Loucy (cell line): ENCODE measurements around the gene NRG2.

Source experiments
- H2AFZ ChIP-seq: fragments of 200-600 bp; sonication (generic); 2 replicates; pipeline ENCODE4 v1.6.0; 2016; ENCODE audit warnings: antibody characterized with exemption, mild to moderate bottlenecking, low read length, moderate library complexity
- H3F3A ChIP-seq: fragments of 200-600 bp; 2 replicates; pipeline ENCODE4 v1.6.0; 2016; ENCODE audit warnings: antibody characterized with exemption, low read depth, mild to moderate bottlenecking
- H3K27me3 ChIP-seq: fragments of 200-600 bp; sonication (generic); 2 replicates; pipeline ENCODE4 v1.6.1; 2014; ENCODE audit warnings: low read length, mild to moderate bottlenecking; ENCODE audit not compliant: insufficient read depth, poor library complexity, severe bottlenecking
- H3K36me3 ChIP-seq: fragments of 200-600 bp; sonication (generic); 2 replicates; pipeline ENCODE4 v1.6.1; 2016; ENCODE audit warnings: low read length; ENCODE audit not compliant: insufficient read depth
- H3K4me1 ChIP-seq: fragments of 200-600 bp; sonication (generic); 2 replicates; pipeline ENCODE4 v1.5.1; 2014; ENCODE audit warnings: low read length, mild to moderate bottlenecking; ENCODE audit not compliant: insufficient read depth, poor library complexity, severe bottlenecking
- H3K4me2 ChIP-seq: fragments of 200-600 bp; sonication (generic); 2 replicates; pipeline ENCODE4 v1.6.0; 2014; ENCODE audit warnings: antibody characterized with exemption, low read length, low read depth, mild to moderate bottlenecking; ENCODE audit not compliant: poor library complexity, severe bottlenecking
- H3K4me3 ChIP-seq: fragments of 200-600 bp; sonication (generic); 2 replicates; pipeline ENCODE4 v1.5.1; 2014; ENCODE audit warnings: low read length, mild to moderate bottlenecking, mixed read lengths; ENCODE audit not compliant: poor library complexity, severe bottlenecking
- H3K79me2 ChIP-seq: fragments of 200-600 bp; sonication (generic); 2 replicates; pipeline ENCODE4 v1.6.1; 2014; ENCODE audit warnings: low read length; ENCODE audit not compliant: insufficient read depth
- H3K9ac ChIP-seq: fragments of 200-600 bp; sonication (generic); 2 replicates; pipeline ENCODE4 v1.6.0; 2014; ENCODE audit warnings: mild to moderate bottlenecking, low read depth, low read length, moderate library complexity; ENCODE audit not compliant: poor library complexity, severe bottlenecking
- H3K9me2 ChIP-seq: fragments of 200-600 bp; sonication (generic); replicated peaks from 2 replicates; pipeline ENCODE4 v1.6.1; 2016; ENCODE audit warnings: low read depth, low read length, mixed read lengths
- H3K9me3 ChIP-seq: fragments of 200-600 bp; sonication (generic); 2 replicates; pipeline ENCODE4 v1.6.1; 2014; ENCODE audit warnings: mild to moderate bottlenecking, antibody characterized with exemption, low read length, low read depth; ENCODE audit not compliant: insufficient read depth
- H4K20me1 ChIP-seq: fragments of 200-600 bp; sonication (generic); 2 replicates; pipeline ENCODE4 v1.6.0; 2014; ENCODE audit warnings: antibody characterized with exemption, low read length, mild to moderate bottlenecking; ENCODE audit not compliant: insufficient read depth, poor library complexity, severe bottlenecking
- EZH2phosphoT487 ChIP-seq: fragments of 200-600 bp; IDR thresholded peaks from 2 replicates; pipeline ENCODE4 v1.6.1; 2018; ENCODE audit warnings: antibody characterized with exemption, mild to moderate bottlenecking, moderate library complexity, borderline replicate concordance
- TF ChIP-seq, protein P1 (sequence below): fragments of 200-600 bp; sonication (generic); conservative IDR thresholded peaks from 2 replicates; pipeline ENCODE4 v1.5.1; 2014; ENCODE audit warnings: mild to moderate bottlenecking, antibody characterized with exemption, low read length

The NRG2 gene

DNA sequence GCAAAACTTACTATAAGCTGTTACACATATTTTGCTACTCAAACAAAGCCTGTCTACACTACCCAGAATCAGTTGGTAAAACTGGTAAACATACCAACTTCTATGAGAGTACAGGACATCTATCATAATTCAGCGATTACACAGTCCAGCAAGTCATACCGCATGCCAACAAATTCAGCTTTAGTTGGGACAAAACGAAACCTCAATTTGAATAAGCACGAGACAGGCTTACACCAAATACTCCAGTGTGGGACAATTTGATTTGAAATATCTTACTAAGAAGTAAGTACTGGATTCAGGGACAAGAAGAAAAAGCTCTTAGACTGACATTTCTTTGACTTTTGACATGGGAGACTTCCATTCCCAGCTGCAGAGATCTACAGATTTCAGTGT, 2.0 kb downstream of the NRG2 start:
- TF ChIP-seq EZH2phosphoT487 = no peak
- TF ChIP-seq, protein P1, sequence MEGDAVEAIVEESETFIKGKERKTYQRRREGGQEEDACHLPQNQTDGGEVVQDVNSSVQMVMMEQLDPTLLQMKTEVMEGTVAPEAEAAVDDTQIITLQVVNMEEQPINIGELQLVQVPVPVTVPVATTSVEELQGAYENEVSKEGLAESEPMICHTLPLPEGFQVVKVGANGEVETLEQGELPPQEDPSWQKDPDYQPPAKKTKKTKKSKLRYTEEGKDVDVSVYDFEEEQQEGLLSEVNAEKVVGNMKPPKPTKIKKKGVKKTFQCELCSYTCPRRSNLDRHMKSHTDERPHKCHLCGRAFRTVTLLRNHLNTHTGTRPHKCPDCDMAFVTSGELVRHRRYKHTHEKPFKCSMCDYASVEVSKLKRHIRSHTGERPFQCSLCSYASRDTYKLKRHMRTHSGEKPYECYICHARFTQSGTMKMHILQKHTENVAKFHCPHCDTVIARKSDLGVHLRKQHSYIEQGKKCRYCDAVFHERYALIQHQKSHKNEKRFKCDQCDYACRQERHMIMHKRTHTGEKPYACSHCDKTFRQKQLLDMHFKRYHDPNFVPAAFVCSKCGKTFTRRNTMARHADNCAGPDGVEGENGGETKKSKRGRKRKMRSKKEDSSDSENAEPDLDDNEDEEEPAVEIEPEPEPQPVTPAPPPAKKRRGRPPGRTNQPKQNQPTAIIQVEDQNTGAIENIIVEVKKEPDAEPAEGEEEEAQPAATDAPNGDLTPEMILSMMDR = no peak
- Histone ChIP-seq H3K9me2 (no peaks in the 10 kb centered on the region), H2AFZ (no peak overlapping the region), H3K4me1 (no peaks in the 10 kb centered on the region), H3K79me2 (no peaks in the 10 kb centered on the region), H3K9me3 (no peaks in the 10 kb centered on the region), H3K4me3 (no peak overlapping the region), H3K9ac (no peak overlapping the region), H3F3A (no peaks in the 10 kb centered on the region), H3K36me3 (no peaks in the 10 kb centered on the region), H3K27me3 (peaks cover 11% of the 10 kb centered on the region), H3K4me2 (no peak overlapping the region), H4K20me1 (no peaks in the 10 kb centered on the region)

DNA sequence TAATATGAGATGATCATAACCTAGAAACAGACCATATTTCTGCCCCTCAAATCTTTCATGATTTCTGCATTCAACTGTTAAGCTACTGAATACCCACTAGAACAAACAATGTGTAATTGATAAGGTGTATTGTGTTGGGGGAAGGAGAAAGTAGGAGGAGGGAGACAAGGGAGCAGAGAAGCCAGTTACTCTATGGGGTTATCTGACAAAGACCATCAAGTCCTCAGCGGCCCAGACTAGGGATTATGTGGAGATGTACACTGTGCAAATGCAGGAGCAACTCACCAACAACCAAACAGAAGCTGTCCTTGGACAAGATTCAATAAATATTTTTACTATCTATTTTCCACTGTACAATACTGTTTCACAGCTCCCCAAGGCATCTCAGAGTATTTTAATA, 2.7 kb downstream of the NRG2 start:
- Histone ChIP-seq H3F3A (no peaks in the 10 kb centered on the region), H3K9me3 (no peaks in the 10 kb centered on the region), H3K9ac (no peak overlapping the region), H3K4me1 (no peaks in the 10 kb centered on the region), H3K36me3 (no peaks in the 10 kb centered on the region), H3K27me3 (peaks cover 11% of the 10 kb centered on the region), H3K9me2 (no peaks in the 10 kb centered on the region), H3K79me2 (no peaks in the 10 kb centered on the region), H2AFZ (no peak overlapping the region), H3K4me2 (no peak overlapping the region), H4K20me1 (no peaks in the 10 kb centered on the region), H3K4me3 (no peak overlapping the region)
- TF ChIP-seq, protein P1 = no peak
- no peak for TF ChIP-seq EZH2phosphoT487

DNA sequence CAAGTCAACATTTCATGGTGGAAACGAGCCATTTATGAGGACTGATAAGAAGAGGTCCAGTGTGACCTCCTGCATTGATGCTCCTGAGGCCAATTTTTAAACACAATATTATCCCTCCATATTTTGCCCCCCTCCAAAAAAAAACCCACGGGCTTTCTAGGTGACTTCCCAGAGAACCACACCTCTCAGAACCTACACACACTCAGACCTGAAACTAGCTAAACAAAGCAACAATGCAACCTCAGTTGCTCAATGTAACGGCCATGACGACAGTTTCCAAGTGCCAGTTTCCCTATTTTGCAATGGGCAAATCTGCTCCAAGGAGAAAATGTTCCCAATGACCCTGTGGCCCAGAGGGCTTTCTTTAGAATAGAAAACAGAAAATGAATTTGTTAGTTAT, 3.5 kb downstream of the NRG2 start:
- Histone ChIP-seq H3F3A (no peaks in the 10 kb centered on the region), H3K27me3 (peaks cover 11% of the 10 kb centered on the region), H3K4me3 (no peak overlapping the region), H4K20me1 (no peaks in the 10 kb centered on the region), H2AFZ (no peak overlapping the region), H3K4me1 (no peaks in the 10 kb centered on the region), H3K36me3 (no peaks in the 10 kb centered on the region), H3K9me3 (no peaks in the 10 kb centered on the region), H3K4me2 (no peak overlapping the region), H3K9ac (no peak overlapping the region), H3K9me2 (no peaks in the 10 kb centered on the region), H3K79me2 (no peaks in the 10 kb centered on the region)
- TF ChIP-seq, protein P1 = no peak
- TF ChIP-seq EZH2phosphoT487 = no peak
